ENCODE data around the gene IFT22.

IFT22 gene

DNA sequence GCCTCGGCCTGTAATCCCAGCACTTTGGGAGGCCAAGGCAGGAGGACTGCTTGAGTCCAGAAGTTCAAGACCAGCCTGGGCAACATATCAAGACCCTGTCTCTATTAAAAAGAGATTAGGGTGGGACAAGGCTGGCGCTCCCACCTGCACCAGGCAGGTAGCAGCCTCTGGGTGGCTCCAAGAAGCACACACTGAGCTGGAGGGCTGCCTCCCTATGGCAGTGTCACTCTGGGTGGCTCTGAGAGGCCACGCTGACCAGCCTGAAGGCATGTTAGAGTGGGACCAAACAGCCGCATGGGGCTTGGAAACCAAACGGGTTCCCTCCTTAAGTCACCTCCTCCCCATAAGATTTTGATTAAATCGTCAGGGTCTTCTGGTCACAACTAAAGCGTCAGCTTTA lies 21.3 kb upstream of the IFT22 start:
- Mint-ChIP-seq H3K4me3 (no peak overlapping the region), H3K36me3 (ENCODE audit: low read depth) (no peaks in the 10 kb centered on the region), H3K27ac (no peak overlapping the region), H3K9me3 (no peaks in the 10 kb centered on the region), H3K27me3 (peaks cover 4% of the 10 kb centered on the region), H3K4me1 (ENCODE audit: low read depth) (no peaks in the 10 kb centered on the region)
- no peak for DNase-seq

DNA sequence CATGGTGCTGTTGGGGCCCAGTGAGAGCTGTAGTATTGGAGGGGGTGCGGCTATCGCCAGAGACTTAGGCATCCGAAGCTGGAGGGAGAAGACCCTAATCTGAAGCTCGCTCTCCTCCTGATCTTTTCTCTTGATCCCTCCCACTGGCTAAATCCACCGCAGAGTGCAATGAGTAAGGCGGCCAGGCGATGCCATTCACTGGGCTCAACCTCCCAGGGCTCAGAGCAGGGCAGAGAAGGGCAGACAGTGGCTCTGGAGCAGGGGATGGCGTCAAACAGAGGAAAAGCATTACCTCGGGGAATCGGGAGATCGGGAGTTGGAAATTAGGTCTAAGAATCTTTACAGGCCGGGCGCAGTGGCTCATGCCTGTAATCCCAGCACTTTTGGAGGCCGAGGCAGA lies 18.8 kb upstream of the IFT22 start:
- Mint-ChIP-seq H3K9me3 (no peaks in the 10 kb centered on the region), H3K27me3 (peaks cover 4% of the 10 kb centered on the region), H3K36me3 (ENCODE audit: low read depth) (no peaks in the 10 kb centered on the region), H3K4me3 (no peak overlapping the region), H3K27ac (no peak overlapping the region), H3K4me1 (ENCODE audit: low read depth) (no peaks in the 10 kb centered on the region)
- no peak for DNase-seq

DNA sequence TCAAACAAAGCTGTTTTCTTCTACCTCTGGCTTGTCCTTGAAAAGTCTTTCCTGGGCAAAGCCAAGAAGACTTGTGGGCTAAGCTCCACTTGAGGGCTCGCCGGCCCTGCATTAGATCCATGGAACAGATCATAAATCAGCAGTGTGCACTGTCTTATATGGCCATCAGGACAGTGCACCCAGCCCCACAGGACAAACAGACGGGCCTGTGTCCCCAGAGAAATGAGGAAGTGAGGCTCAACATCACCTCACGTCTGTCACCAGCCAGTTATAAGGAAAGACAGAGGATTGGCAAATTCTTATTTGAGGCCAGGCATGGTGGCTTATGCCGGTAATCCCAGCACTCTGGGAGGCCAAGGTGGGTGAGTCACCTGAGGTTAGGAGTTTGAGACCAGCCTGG lies 12.3 kb upstream of the IFT22 start:
- H3K4me1 Mint-ChIP-seq (ENCODE audit: low read depth) = no peaks in the 10 kb centered on the region

DNA sequence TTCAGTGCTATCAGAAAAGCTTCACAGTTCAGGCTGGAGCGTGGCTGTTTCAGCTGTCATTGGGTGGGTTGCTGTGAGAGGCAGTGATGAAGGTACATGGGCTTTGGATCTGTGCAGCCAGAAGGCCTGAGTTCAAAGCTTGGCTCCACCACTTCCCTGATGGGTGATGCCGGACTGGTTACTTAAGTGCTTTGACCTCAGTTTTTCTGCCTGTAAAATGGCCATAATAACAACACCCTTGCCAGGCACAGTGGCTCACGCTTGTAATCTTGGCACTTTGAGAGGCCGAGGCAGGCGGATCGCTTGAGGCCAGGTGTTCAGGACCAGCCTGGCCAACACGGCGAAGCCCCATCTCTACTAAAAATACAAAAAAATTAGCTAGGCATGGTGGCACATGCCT lies 10.4 kb upstream of the IFT22 start:
- DNase-seq = no peak
- Mint-ChIP-seq H3K27ac (no peak overlapping the region), H3K4me3 (no peak overlapping the region), H3K4me1 (ENCODE audit: low read depth) (no peaks in the 10 kb centered on the region), H3K9me3 (no peaks in the 10 kb centered on the region), H3K27me3 (peaks cover 10% of the 10 kb centered on the region), H3K36me3 (ENCODE audit: low read depth) (no peaks in the 10 kb centered on the region)

More for the DNA sequence above, 12.3 kb upstream of the IFT22 start:
- H3K36me3 Mint-ChIP-seq (ENCODE audit: low read depth) = no peaks in the 10 kb centered on the region
- no peak overlapping the region for H3K4me3 Mint-ChIP-seq
- no peak overlapping the region for H3K27ac Mint-ChIP-seq
- H3K27me3 Mint-ChIP-seq = peaks cover 10% of the 10 kb centered on the region
- no peak for DNase-seq
- H3K9me3 Mint-ChIP-seq = no peaks in the 10 kb centered on the region

DNA sequence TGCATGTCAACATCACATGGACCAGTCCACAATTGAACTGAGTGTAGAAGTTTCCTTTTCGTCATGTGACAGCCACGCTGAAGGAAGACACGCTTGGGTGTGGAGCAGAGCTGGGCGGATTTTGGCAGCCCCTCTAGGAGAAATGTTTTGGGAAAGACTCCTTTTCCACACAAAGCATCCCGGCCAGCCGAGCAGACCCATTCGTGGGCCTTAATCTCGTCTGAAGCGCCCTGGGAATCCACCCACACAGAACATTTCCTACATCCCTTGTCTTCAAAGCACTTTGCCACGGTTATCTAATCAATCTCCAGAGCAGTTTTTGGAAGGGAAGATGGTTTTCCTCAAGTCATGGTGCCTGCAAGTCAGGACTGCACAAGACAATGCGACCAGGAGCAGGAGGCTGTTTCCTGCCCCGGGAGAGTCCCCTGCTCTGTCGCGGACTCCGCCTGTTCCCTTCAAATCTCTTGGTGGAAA lies 8.4 kb upstream of the IFT22 start:
- Mint-ChIP-seq H3K36me3 (ENCODE audit: low read depth) (no peaks in the 10 kb centered on the region), H3K4me1 (ENCODE audit: low read depth) (no peaks in the 10 kb centered on the region), H3K4me3 (no peak overlapping the region), H3K27me3 (peaks cover 10% of the 10 kb centered on the region), H3K9me3 (no peaks in the 10 kb centered on the region), H3K27ac (no peak overlapping the region)
- no peak for DNase-seq

DNA sequence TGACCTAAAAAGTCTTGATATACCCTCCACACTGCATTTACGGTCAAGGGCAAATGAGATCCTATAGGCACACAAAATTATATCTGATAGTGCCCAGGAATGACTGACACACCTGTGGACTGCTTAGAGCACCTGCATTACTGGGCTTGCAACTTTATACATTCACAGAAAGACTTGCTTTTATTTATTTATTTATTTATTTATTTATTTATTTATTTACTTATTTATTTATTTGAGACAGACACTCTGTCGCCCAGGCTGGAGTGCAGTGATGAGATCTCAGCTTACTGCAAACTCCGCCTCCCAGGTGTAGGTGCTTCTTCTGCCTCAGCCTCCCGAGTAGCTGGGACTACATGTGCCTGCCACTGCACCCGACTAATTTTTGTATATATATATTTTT lies 6.5 kb upstream of the IFT22 start:
- H3K27ac Mint-ChIP-seq = no peak overlapping the region
- no peaks in the 10 kb centered on the region for H3K36me3 Mint-ChIP-seq (ENCODE audit: low read depth)
- H3K4me1 Mint-ChIP-seq (ENCODE audit: low read depth) = no peaks in the 10 kb centered on the region
- no peak for DNase-seq
- H3K4me3 Mint-ChIP-seq = no peak overlapping the region
- no peaks in the 10 kb centered on the region for H3K9me3 Mint-ChIP-seq
- H3K27me3 Mint-ChIP-seq = peaks cover 10% of the 10 kb centered on the region

DNA sequence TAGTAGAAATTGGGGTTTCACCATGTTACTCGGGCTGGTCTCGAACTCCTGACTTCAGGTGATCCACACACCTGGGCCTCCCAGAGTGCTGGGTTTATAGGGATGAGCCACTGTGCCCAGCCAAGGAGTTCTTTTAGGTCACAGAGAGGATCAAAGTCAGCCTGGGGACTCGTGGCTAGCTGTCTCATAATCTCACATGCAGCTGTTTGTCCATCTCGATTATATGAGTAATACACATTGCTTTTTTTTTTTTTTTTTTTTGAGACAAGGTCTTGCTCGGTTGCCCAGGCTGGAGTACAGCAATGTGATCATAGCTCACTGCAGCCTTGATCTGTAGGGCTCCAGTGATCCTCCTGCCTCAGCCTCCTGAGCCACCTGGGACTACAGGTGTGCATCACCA lies 2.2 kb downstream of the IFT22 start:
- DNase-seq = no peak
- H3K4me3 Mint-ChIP-seq = no peak overlapping the region
- peaks cover 14% of the 10 kb centered on the region for H3K4me1 Mint-ChIP-seq (ENCODE audit: low read depth)
- peaks cover 30% of the 10 kb centered on the region for H3K36me3 Mint-ChIP-seq (ENCODE audit: low read depth)
- no peaks in the 10 kb centered on the region for H3K27me3 Mint-ChIP-seq
- H3K9me3 Mint-ChIP-seq = no peaks in the 10 kb centered on the region
- no peak overlapping the region for H3K27ac Mint-ChIP-seq

DNA sequence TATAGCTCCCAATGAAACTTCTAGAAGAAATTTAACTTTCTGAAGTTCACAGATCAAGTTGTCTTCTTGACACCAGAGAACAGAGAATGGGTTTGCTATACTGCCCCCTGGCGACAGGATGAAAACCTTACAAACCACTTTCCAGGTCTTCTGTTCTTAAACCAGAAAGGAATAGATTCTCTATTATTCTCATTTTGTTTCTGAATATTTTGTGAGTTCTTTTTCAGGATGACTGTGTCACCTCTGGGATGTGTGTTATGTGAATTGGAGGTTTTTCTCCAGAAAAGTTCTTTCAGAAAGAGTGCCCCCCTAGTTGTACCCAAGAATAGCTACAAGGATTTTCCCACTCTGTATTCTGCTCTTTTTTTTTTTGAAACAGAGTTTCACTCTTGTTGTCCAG lies 6.3 kb downstream of the IFT22 start:
- Mint-ChIP-seq H3K27ac (no peak overlapping the region), H3K27me3 (peaks cover 5% of the 10 kb centered on the region)
- peak; percentile 38 for DNase-seq

DNA sequence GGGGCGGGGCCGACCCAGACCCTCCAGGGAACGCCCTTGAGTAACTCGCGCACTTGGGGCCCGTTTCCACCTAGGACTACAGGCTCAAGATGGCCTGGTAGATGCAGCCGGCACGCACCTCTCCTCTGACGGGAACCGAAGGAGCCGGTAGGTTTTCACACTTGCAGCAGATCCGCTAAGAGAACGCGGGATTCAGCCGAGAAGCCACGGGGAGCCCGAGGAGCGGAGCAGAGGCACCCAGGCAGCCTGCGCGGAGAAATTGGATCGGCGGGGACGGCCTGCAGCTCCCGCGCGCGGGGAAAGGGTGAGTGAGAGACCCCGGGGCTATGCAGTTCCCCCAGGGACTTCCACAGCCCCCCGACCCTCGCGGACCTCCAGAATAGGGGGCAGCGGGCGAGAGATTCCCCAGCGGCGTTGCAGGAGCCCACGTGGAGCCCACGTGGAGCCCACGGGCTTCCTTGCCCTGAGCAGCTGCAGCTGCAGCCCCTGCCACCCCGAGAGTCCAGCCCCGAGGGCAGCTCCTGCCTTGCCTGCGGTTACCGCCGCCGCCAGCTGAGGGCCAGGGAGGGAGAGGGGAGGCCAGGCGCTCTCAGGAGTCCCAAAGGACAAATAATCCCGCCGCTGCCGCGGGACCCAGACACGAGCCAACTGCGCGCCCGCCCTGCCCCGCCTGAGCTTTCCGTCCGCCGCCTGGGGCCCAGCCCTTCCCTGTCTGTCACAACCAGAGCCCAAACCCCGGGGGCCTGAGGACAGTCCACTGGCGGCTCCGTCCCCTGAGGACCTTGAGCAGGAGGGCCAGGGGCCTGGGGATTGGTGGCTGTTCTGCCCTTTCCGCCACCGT lies 13.1 kb downstream of the IFT22 start:
- H3K4me1 Mint-ChIP-seq (ENCODE audit: low read depth) = peaks cover 11% of the 10 kb centered on the region
- H3K27ac Mint-ChIP-seq = peak overlapping the region; percentile 90
- peak; percentile 73 for DNase-seq
- H3K27me3 Mint-ChIP-seq = peaks cover 48% of the 10 kb centered on the region
- H3K9me3 Mint-ChIP-seq = peaks cover 6% of the 10 kb centered on the region
- peak overlapping the region; percentile 91 for H3K4me3 Mint-ChIP-seq
- peaks cover 37% of the 10 kb centered on the region for H3K36me3 Mint-ChIP-seq (ENCODE audit: low read depth)

More for the DNA sequence above, 6.3 kb downstream of the IFT22 start:
- Mint-ChIP-seq H3K9me3 (peaks cover 3% of the 10 kb centered on the region), H3K36me3 (ENCODE audit: low read depth) (peaks cover 44% of the 10 kb centered on the region), H3K4me3 (no peak overlapping the region), H3K4me1 (ENCODE audit: low read depth) (no peaks in the 10 kb centered on the region)

DNA sequence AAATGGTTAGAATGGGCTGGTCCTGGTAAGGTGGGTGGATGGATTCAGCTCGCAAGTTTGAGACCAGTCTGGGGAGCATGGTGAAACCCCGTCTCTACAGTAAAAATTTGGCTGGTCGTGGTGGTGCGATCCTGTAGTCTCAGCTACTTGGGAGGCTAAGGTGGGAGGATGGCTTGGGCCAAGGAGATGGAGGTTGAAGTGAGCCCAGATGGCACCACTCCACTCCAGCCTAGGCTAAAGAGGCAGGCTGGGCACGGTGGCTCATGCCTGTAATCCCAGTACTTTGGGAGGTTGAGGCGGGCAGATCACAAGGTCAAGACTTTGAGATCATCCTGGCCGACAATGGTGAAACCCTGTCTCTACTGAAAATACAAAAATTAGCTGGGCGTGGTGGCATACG lies 15.3 kb downstream of the IFT22 start:
- Mint-ChIP-seq H3K27ac (no peak overlapping the region), H3K27me3 (peaks cover 60% of the 10 kb centered on the region), H3K9me3 (peaks cover 6% of the 10 kb centered on the region), H3K4me1 (ENCODE audit: low read depth) (peaks cover 11% of the 10 kb centered on the region), H3K4me3 (no peak overlapping the region), H3K36me3 (ENCODE audit: low read depth) (peaks cover 28% of the 10 kb centered on the region)
- DNase-seq = no peak

DNA sequence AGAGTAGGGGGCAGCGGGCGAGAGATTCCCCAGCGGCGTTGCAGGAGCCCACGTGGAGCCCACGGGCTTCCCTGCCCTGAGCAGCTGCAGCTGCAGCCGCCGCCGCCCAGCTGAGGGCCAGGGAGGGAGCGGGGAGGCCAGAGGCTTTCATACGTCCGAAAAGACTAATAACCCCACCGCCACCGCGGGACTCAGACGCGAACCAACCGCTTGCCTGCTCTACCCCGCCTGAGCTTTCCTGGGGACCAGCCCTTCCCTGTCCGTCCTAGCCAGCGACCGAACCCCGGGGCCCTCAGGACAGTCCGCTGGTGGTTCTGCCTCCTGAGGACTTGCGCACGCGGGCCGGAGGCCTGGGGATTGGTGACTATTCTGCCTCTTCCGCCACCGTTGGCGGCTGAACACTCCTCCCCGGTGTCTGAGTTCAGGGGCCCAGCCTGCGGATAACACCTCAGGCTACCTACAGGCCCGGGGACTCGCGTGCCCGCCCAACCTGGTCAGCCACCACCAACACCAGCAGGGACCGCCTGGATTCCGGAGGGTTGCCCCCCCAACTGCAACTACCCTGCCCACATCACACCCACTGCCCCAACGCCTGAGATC lies 18.4 kb downstream of the IFT22 start:
- Mint-ChIP-seq H3K4me3 (no peak overlapping the region), H3K9me3 (peaks cover 10% of the 10 kb centered on the region), H3K27me3 (peaks cover 70% of the 10 kb centered on the region), H3K27ac (no peak overlapping the region), H3K36me3 (ENCODE audit: low read depth) (peaks cover 2% of the 10 kb centered on the region), H3K4me1 (ENCODE audit: low read depth) (peaks cover 11% of the 10 kb centered on the region)
- DNase-seq = no peak

DNA sequence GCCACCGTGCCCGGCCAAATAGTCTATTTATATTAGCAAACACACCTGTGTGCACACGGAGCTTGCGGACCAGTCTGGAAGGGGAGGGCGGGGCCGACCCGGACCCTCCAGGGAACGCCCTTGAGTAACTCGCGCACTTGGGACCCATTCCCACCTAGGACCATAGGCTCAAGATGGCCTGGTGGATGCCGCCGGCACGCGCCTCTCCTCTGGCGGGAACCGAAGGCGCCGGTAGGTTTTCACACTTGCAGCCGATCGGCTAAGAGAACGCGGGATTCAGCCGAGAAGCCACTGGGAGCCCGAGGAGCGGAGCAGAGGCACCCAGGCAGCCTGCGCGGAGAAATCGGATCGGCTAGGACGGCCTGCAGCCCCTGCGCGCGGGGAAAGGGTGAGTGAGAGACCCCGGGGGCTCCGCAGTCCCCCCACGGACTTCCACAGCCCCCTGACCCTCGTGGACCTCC lies 18.9 kb downstream of the IFT22 start:
- peaks cover 71% of the 10 kb centered on the region for H3K27me3 Mint-ChIP-seq
- no peak overlapping the region for H3K4me3 Mint-ChIP-seq
- H3K27ac Mint-ChIP-seq = no peak overlapping the region
- H3K9me3 Mint-ChIP-seq = peaks cover 10% of the 10 kb centered on the region
- H3K36me3 Mint-ChIP-seq (ENCODE audit: low read depth) = no peaks in the 10 kb centered on the region
- peaks cover 8% of the 10 kb centered on the region for H3K4me1 Mint-ChIP-seq (ENCODE audit: low read depth)
- DNase-seq = no peak

DNA sequence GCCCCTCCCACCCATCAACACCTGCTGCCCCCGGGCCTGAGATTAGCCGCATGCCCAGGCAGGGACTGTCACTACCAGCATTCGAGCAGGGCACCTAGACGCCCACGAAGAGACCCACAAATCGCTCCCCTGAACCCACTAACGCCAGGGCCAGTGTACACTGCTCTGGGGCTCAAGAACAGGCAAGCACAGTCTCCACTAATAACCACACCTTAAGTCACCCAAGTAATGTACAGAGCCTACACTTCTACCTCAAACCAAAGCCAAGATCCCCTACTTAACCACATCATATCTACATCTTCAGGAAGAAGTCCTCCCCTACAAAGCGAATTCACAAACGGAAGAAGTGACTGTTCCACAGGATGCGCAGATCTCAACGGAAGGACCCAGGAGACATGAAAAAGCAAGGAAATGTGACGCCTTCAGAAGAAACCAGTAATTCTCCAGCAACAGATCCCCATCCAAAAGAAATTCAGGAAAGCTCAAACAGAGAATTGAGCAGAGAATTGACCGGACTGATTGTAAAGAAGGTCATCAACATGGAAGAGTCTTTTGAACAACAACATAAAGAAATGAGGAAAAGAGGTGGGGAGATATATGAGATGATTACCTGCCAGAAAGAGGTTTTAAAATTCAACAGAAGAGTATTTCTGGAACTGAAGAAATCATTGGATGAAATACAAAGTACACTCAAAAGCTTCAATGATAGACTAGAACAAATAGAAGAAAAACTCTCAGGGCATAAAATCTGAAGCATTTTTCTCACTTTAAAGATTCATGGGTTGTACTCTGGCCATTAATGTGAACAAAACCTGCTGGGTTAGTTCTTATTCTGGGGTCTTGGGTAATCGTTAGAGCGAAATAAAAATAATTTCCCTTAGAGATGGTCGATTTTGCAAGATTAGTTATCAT lies 20.9 kb downstream of the IFT22 start:
- Mint-ChIP-seq H3K9me3 (peaks cover 10% of the 10 kb centered on the region), H3K36me3 (ENCODE audit: low read depth) (no peaks in the 10 kb centered on the region), H3K4me1 (ENCODE audit: low read depth) (peaks cover 8% of the 10 kb centered on the region), H3K27me3 (peaks cover 70% of the 10 kb centered on the region), H3K27ac (no peak overlapping the region), H3K4me3 (no peak overlapping the region)
- DNase-seq = no peak

All from activated T-cell treated with anti-CD3 and anti-CD28 coated beads, Interleukin-2, amount 50 U/mL, for 24 hours (primary cell).